WI38 (cell line): ENCODE measurements around the gene ZNF346.
A peak's percentile ranks its signal among the peaks of the same experiment; 100 is the strongest.

Experiments
- H3K4me3 ChIP-seq: 2 replicates; pipeline ENCODE4 v1.5.1; 2011; ENCODE audit warnings: low read depth, mild to moderate bottlenecking, control low read depth, low read length
- CTCF ChIP-seq: IDR thresholded peaks from 2 replicates; pipeline ENCODE4 v1.5.1; 2012; ENCODE audit warnings: low read depth, mild to moderate bottlenecking, control low read depth, low read length

The ZNF346 gene

DNA sequence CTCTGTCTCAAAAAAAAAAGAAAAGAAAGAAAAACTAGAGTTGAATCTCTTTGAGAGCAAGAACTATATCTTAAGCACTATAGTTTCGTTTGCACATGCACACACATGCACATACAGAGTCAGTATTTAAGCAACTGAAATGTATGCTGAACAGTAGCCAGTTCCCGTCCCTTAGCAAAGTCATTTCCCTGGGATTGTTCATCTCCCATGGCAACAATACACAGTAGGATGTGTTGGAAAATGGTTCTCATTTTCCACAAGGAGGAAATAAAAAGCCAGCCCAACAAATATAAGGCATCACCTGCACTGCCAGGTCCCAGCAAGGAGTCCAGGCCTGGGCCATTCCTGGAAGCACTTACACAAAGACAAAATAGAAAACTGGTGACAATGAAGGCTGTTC, 4.2 kb upstream of the ZNF346 start:
- no peak overlapping the region for H3K4me3 ChIP-seq
- no peak for TF ChIP-seq CTCF

DNA sequence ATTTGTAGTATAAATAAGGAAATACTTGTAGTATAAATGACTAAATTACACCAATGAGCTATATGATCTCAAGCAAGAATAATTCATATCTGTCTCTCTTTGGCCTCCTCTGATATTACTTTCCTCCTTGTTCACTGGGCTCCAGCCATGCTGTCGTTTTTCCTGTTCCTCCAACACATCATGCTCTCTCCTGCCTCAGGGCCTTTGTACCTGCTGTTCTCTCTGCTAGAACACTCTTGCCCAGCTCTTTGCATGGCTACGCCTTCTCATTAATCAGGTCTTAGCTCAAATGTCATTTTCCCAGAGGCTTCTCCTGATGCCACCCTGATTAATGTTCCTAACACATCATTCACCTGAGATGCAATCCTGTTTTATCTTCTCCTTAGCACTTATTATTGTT, 2.5 kb upstream of the ZNF346 start:
- TF ChIP-seq CTCF, result no peak
- H3K4me3 ChIP-seq, result no peak overlapping the region

DNA sequence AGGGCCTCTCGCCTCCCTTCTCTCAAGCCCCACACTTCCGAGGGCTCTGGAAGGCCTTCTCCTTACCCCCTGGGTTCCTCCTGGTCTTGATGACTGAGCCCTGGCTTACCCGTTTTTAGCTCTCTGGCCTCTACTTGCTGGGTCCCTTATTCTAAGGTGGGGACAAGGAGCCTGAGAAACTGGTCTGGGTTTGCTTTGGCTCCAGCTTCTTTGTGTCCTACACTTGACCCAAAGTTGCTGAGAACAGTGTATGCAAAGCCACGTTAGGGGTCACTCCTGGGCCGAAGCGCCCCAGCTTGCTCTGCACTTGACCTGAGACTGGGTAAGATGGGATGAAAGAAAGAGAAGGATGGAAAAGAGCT, 788 bp downstream of the ZNF346 start:
- peak overlapping the region; percentile 94 for H3K4me3 ChIP-seq
- TF ChIP-seq CTCF, result no peak

GRCh38 chr5:177024559-177024958, 2.1 kb downstream of the ZNF346 start:
- H3K4me3 ChIP-seq, result no peak overlapping the region
- TF ChIP-seq CTCF, result no peak

- TF ChIP-seq CTCF, result no peak
- H3K4me3 ChIP-seq, result no peak overlapping the region
Observed at GRCh38 chr5:177025101-177025601, 2.7 kb downstream of the ZNF346 start.

GRCh38 chr5:177027665-177028064, 5.2 kb downstream of the ZNF346 start:
- no peak for TF ChIP-seq CTCF
- H3K4me3 ChIP-seq, result no peak overlapping the region

- TF ChIP-seq CTCF, result no peak
- no peak overlapping the region for H3K4me3 ChIP-seq
Observed at GRCh38 chr5:177029498-177029897, 7.0 kb downstream of the ZNF346 start.
